Caco-2 (cell line): ENCODE measurements around the gene KLHL42. TPM values are rescaled to one million over a fixed set of nuclear protein-coding genes. Genes with fewer than 3 reads are reported as not detected.

ENCODE experiments used
- BruUV-seq: library from RNA; stranded (reverse); fragments of 400-500 nt; replicated peaks from 2 replicates; lab custom pipeline; 2021; lab: Mats Ljungman, UMichigan
- CTCF ChIA-PET: fragments of 300-600 bp; sonication (Branson Sonifier 250); formaldehyde crosslinking; loops from one replicate; lab custom pipeline; 2022; ENCODE audit warnings: antibody characterized with exemption; lab: Charles Lee
- POLR2A ChIA-PET: fragments of 300-600 bp; sonication (Branson Sonifier 250); formaldehyde crosslinking; loops from one replicate; lab custom pipeline; 2022; ENCODE audit warnings: antibody characterized with exemption; lab: Charles Lee
- DNase-seq, 2 experiments: peaks; one replicate each; pipeline versions ENCODE4 v3.0.0 to v3.0.0-alpha.2; 2020 to 2022
- H3K27me3 ChIP-seq: replicated peaks from 2 replicates; pipeline ENCODE4 v1.6.0; 2011; ENCODE audit warnings: low read length; ENCODE audit not compliant: control insufficient read depth, insufficient read depth
- H3K36me3 ChIP-seq: 2 replicates; pipeline ENCODE4 v1.5.1; 2011; ENCODE audit warnings: low read length; ENCODE audit not compliant: control insufficient read depth, insufficient read depth
- H3K4me1 ChIP-seq: fragments of 250-450 bp; sonication (Bioruptor Pico); 2 replicates; pipeline ENCODE4 v1.5.1; 2020; ENCODE audit warnings: mild to moderate bottlenecking
- H3K4me3 ChIP-seq: 2 replicates; pipeline ENCODE4 v1.5.1; 2011; ENCODE audit warnings: low read depth, mild to moderate bottlenecking, control low read depth, low read length
- H3K9me3 ChIP-seq: fragments of 250-450 bp; sonication (Bioruptor Pico); 2 replicates; pipeline ENCODE4 v1.5.1; 2020; ENCODE audit warnings: mild to moderate bottlenecking, moderate library complexity
- H3K27ac Mint-ChIP-seq: one replicate; pipeline ENCODE4 v1.8.0; 2022; ENCODE audit warnings: mixed read lengths; ENCODE audit not compliant: unreplicated experiment
- H3K27me3 Mint-ChIP-seq: one replicate; pipeline ENCODE4 v1.8.0; 2022; ENCODE audit warnings: mixed read lengths; ENCODE audit not compliant: insufficient read depth, unreplicated experiment
- H3K36me3 Mint-ChIP-seq: one replicate; pipeline ENCODE4 v1.8.0; 2022; ENCODE audit warnings: mild to moderate bottlenecking, mixed read lengths; ENCODE audit not compliant: insufficient read depth, unreplicated experiment
- H3K4me1 Mint-ChIP-seq: one replicate; pipeline ENCODE4 v1.8.0; 2022; ENCODE audit warnings: low read depth, mixed read lengths; ENCODE audit not compliant: unreplicated experiment
- H3K4me3 Mint-ChIP-seq: one replicate; pipeline ENCODE4 v1.8.0; 2022; ENCODE audit warnings: mild to moderate bottlenecking, moderate library complexity, mixed read lengths; ENCODE audit not compliant: unreplicated experiment
- H3K9me3 Mint-ChIP-seq: one replicate; pipeline ENCODE4 v1.8.0; 2022; ENCODE audit warnings: mixed read lengths; ENCODE audit not compliant: unreplicated experiment
- CTCF ChIP-seq, 2 experiments: fragments of 200-600 bp in 1 of 2; IDR thresholded peaks; 1 replicate in 1 of 2; 2 replicates in 1 of 2; pipeline versions ENCODE4 v1.5.1 to v1.8.0; 2011 to 2022; ENCODE audit warnings: antibody characterized with exemption in 1 of 2, control low read depth in 1 of 2, inconsistent platforms in 1 of 2, low read depth in 1 of 2, low read length in 1 of 2, mild to moderate bottlenecking in 1 of 2, moderate library complexity in 1 of 2; ENCODE audit not compliant: insufficient read depth in 1 of 2, severe bottlenecking in 1 of 2, unreplicated experiment in 1 of 2
- intact Hi-C: fragments of 100-400 bp; cut with micrococcal nuclease; formaldehyde crosslinking; loops from one replicate; pipeline ENCODE4 v1.10.0; 2022; ENCODE audit not compliant: unreplicated experiment
- total RNA-seq: library from RNA; stranded (reverse); gene quantifications from 2 replicates; pipeline ENCODE4 v1.2.3, GENCODE V29; 2022

Gene KLHL42
- total RNA-seq, 1 experiment from 2014 or later, result 36.5 TPM

DNA sequence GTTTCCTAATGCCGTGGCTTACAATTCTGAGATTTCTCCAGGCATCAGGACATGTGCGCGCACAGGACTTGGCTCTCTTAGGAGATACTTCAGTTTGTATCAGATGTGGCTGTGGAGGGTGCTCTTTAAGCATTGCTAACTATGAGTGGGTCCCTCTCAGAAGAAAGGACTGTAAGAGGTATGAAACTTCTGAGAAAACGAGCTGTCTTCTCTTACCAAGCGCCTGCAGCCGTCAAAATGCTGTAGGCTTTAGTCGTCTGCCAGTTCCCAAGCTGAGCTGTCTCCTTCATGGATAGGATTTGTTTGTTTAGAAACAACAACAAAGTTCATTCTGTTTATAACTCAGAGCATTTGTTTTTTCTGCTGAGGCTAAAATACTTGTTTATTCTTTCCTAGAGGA, 16.1 kb downstream of the KLHL42 start:
- H3K4me1 Mint-ChIP-seq, result no peaks in the 10 kb centered on the region
- H3K9me3 ChIP-seq, result no peaks in the 10 kb centered on the region
- ChIA-PET POLR2A (no interaction called here), CTCF (interaction anchor here (1.0 kb wide), 1 partner anchor 145 kb away, joined by 3 read pairs; no protein-coding TSS in a partner anchor)
- intact Hi-C loops, result no loop called here
- H3K27ac Mint-ChIP-seq, result no peak overlapping the region
- no peaks in the 10 kb centered on the region for H3K27me3 ChIP-seq
- peaks cover 65% of the 10 kb centered on the region for H3K36me3 Mint-ChIP-seq
- H3K4me3 Mint-ChIP-seq, result no peak overlapping the region
- no peaks in the 10 kb centered on the region for H3K4me1 ChIP-seq
- no peaks in the 10 kb centered on the region for H3K27me3 Mint-ChIP-seq
- BruUV-seq, result no TSS peak
- no peaks in the 10 kb centered on the region for H3K9me3 Mint-ChIP-seq
- TF ChIP-seq CTCF (IDR thresholded peaks at IDR 0.05; ENCODE audit: insufficient read depth in 1 of 2, low read depth in 1 of 2, low read length in 1 of 2, severe bottlenecking in 1 of 2, unreplicated experiment in 1 of 2), result no peak
- peaks cover 4% of the 10 kb centered on the region for H3K36me3 ChIP-seq
- H3K4me3 ChIP-seq, result no peak overlapping the region
- DNase-seq, result no peak

GRCh38 chr12:27797301-27798025, 17.4 kb downstream of the KLHL42 start:
- peaks cover 4% of the 10 kb centered on the region for H3K36me3 ChIP-seq
- DNase-seq, result no peak
- no peaks in the 10 kb centered on the region for H3K4me1 Mint-ChIP-seq
- no peak for TF ChIP-seq CTCF (IDR thresholded peaks at IDR 0.05; ENCODE audit: insufficient read depth in 1 of 2, low read depth in 1 of 2, low read length in 1 of 2, severe bottlenecking in 1 of 2, unreplicated experiment in 1 of 2)
- H3K9me3 Mint-ChIP-seq, result no peaks in the 10 kb centered on the region
- no peaks in the 10 kb centered on the region for H3K4me1 ChIP-seq
- no peaks in the 10 kb centered on the region for H3K27me3 ChIP-seq
- H3K27ac Mint-ChIP-seq, result no peak overlapping the region
- no TSS peak for BruUV-seq
- ChIA-PET POLR2A (no interaction called here), CTCF (interaction anchor here (1.0 kb wide), 1 partner anchor 11 kb away, joined by 3 read pairs; no protein-coding TSS in a partner anchor)
- peaks cover 55% of the 10 kb centered on the region for H3K36me3 Mint-ChIP-seq
- H3K9me3 ChIP-seq, result no peaks in the 10 kb centered on the region
- intact Hi-C loops, result no loop called here
- no peak overlapping the region for H3K4me3 Mint-ChIP-seq
- no peak overlapping the region for H3K4me3 ChIP-seq
- H3K27me3 Mint-ChIP-seq, result no peaks in the 10 kb centered on the region

- Mint-ChIP-seq H3K27me3 (no peaks in the 10 kb centered on the region), H3K4me3 (no peak overlapping the region)
- intact Hi-C loops, result no loop called here
Measured at GRCh38 chr12:27800819-27801218, 20.8 kb downstream of the KLHL42 start.

More at GRCh38 chr12:27800819-27801218, 20.8 kb downstream of the KLHL42 start:
- Histone ChIP-seq H3K27me3 (no peaks in the 10 kb centered on the region), H3K4me3 (no peak overlapping the region), H3K4me1 (no peaks in the 10 kb centered on the region), H3K36me3 (peaks cover 4% of the 10 kb centered on the region), H3K9me3 (no peaks in the 10 kb centered on the region)
- CTCF ChIA-PET, result interaction anchor here (0.6 kb wide), 2 partner anchors 21 to 256 kb away, joined by 3 to 7 read pairs; no protein-coding TSS in a partner anchor
- no TSS peak for BruUV-seq
- Mint-ChIP-seq H3K9me3 (no peaks in the 10 kb centered on the region), H3K36me3 (peaks cover 37% of the 10 kb centered on the region), H3K27ac (no peak overlapping the region), H3K4me1 (no peaks in the 10 kb centered on the region)
- POLR2A ChIA-PET, result no interaction called here
- no peak for DNase-seq
- no peak for TF ChIP-seq CTCF (IDR thresholded peaks at IDR 0.05; ENCODE audit: insufficient read depth in 1 of 2, low read depth in 1 of 2, low read length in 1 of 2, severe bottlenecking in 1 of 2, unreplicated experiment in 1 of 2)
